HG03571 (cell line): ENCODE measurements around the gene NACA.
"Not testable (repeated sequence)": the region's sequence is repeated elsewhere in the genome, so short reads cannot be mapped to it uniquely, and the experiment has no call there.

Experiments used
- ATAC-seq: cut with Tn5 transposase; IDR thresholded peaks from one replicate; pipeline ENCODE4 v1.9.1; 2021; ENCODE audit not compliant: unreplicated experiment

NACA gene

DNA sequence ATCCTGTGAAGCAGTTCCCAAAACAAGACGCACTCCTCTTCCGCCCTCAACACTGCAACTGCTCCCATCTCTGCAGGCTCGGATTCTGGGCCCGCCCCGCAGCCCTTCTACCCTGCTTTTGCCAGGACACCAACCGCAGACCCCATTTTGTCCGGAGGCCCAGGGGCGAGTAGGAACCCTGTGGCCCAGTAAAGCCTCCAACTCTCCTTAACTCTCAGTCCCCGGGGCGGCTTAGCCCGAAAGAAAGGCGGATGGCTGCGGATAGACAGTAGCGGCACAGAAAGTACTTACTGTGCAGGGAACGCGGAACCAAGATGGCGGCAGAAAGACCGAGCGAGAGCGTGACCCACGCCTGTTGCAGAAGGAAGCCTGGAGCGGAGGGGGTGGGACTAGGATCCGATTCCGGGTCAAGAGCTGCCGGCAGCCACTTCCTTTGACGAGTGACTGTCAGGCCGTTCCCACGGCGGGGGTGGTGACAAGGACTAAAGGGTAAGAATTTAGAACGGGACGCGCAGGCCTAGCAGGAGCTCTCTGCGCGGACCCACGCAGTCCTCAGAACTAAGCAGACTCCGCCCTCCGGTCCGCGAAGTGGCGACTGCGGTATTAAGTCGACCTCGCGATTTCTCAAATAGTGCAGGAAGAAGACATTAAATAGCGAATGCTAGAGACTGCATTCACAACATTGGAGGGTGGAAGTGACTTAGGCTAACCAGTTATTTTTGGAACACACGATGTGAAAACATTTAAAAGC is at the start of gene NACA:
TSS of gene NACA (minus strand) at position 328 of the 751 bp plus-strand sequence. CDS start 778 bp downstream, outside the sequence.
- peak; percentile 93 for ATAC-seq

DNA sequence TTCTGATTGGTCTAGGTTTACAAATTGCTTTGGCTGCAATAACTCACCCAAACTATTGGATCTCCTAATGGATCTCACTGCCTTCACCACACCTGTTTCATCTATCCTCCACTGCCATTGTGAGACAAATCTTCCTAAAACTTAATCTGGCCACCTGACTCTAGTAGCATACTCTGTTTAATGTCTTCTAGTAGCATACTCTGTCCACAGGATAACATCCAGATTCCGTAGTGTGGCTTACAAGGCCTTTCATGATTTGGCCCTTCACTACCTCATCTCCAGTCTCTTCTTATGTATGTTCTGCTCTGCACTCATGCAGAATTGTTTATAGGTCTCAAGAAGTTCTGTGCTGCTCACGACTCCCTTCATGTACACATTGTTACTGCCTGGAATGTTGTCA is 48.0 kb upstream of the NACA start:
- no peak for ATAC-seq

DNA sequence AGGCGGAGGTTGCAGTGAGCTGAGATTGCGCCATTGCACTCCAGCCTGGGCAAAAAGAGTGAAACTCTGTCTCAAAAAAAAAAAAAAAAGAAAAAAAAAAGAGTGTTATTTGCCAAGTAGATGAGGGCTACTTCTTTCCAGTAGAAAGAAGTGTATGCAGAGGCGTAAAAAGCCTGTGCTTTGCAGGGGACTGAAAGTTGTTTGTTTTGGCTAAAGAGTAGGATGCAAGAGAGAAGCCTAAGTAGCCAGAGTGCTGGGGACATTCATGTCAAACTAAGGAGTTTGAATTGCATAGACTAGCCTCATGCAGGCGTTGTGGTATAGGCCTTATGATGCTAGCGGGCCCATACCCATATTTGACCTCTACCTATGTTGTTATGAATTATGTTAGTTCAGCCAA is 47.5 kb upstream of the NACA start:
- no peak for ATAC-seq

DNA sequence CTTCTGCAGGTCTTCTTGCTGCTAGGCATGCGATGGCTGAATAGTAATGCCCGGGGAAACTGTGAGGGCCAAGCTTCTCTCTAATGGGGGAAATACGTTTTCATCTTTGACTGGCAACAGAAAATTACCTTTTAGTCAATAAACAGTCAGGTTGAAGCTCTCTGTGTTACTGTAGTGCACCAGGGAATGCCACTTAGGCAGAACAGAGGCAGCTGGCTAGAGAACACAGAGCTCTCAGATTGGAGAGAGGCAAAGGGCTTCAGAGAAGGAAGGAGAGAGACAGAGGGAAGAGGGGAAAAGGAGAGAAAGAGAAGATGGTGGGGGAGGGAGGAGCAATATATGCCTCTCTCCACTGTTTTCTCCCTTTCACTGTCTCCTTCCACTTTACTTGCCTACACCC is 44.8 kb upstream of the NACA start:
- no peak for ATAC-seq

DNA sequence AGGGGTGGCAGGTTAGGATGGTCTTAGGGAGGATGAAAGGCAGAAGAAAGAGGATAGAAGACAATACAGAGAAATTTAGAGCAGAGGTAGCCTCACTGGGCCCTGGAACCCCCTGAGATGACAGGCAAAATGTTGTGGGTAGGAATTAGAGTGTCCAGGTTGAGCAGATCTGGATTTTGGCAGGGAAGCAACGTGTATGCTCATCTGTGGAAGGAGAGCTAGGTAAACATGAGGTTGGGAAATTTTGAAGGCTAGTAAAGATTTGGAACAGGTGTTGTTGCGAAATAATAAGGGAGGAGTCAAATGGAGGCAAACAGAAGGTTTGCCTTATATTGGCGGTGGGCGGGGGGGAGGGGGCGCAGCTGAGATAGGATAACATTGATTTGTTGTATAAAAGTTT is 43.3 kb upstream of the NACA start:
- ATAC-seq, result no peak

DNA sequence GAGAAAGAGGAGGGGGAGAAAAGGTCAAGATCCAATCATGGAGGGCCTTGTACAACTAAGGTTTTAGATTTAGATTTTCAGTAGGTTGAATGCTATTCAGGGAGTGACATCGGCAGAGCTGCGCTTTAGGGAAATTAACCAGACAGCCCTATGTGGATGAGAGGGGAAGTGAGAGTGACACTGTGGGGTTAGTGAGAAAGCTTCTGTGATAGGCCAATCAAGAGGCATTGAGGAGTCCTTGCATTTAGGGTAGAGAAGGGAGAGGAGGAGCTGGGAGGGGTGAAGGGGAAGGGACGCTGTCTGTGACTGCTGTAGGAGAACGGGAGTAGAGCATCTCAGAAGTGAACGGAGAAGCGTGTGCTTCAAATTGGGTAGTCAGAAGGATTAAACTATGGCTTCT is 41.4 kb upstream of the NACA start:
- ATAC-seq, result peak; percentile 94

DNA sequence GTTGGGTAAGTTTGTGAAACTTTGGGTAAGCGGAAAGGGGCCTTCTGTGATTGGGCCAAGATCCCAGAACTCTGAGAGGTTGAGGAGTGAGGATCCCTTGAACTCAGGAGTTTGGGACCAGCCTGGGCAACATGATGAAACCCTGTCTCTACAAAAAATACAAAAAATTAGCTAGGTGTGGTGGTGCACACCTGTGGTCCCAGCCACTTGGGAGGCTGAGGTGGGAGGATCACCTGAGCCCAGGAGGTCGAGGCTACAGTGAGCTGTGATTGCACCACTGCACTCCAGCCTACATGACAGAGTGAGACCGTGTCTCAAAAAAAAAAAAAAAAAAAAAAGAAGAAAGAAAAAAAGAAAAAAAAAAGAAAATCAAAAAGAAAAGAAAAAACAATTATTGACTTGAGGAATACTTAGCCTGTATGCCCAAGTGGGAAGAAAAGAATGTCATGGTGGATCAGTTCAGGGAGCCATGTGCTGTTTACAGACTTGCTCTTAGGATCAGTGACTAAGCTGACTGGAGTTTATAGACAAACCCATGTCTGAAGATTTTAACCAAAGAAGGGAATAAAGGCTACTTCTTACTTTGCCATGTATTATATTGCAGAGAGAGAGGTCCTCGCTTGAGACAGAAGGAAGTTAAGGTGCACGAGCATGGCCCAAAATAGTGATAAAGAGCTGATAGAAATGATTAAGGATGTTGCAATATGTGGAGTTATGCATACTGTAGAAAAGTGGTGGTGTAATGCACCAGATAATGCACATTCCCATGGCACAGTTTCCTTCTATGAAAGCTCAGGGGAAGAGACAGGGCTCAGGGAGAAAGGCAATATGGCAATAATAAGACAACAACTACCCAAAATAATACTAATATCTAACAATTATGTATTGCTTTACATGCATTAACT is 38.9 kb upstream of the NACA start:
- ATAC-seq, result no peak

DNA sequence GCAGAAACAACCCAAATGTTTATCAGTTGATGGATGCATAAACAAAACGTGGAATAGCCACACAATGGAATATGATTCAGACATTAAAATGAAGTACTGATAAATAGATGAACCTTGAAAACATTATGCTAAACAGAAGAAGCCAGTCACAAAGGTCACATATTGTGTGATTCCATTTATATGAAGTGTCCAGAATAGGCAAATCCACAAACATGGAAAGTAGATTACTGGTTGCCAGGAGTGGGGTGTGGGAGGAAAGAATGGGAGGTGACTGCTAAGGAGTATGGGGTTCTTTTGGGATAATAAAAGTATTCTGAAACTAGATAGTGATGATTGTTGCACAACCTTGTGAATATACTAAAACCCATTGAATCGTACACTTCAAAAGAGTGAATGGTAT is 36.7 kb upstream of the NACA start:
- no peak for ATAC-seq

DNA sequence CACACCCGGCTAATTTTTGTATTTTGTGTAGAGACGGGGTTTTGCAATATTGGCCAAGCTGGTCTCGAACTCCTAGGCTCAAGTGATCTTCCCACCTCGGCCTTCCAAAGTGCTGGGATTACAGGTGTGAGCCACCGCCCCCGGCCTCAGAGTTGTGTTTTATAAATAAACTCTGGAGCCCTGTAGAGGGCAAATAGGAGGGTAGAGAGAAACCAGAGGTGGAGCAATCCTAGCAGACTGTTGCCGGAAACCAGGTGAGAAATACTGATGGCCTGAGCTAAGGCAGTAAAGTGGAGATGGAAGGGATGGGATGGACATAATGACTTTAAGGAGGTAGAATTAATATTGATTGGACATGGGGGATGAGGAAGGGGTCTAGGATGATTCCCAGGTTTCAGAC is 35.4 kb upstream of the NACA start:
- ATAC-seq, result no peak

DNA sequence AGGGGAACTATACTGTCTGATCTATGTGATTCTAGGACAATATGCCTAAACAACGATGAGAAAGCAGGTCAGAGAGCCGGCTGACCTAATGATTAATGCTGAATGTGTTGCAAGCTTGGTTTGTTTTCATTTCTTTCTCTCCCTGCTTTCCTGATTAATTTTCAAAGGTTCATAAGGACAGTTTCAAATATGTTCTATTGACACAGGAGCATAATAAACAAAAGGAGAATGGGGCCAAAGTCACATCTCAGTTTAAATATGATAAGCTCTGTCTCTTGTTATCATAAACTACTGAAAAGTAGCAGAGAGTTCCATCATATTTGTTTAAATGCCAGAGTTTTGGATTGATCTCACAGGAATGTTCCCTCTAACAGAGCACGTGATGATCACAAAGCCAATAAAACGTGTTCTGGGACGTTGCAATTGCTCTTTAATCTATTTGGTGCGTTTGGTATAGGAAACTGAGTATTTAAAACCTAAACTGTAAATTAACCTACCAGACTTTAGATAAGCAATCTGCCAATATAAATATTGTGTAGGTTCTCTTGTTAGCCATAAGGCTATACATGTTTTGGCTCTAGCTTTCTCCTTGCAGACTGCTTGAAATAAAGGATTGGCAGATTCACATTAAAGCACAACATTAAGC is 34.3 kb upstream of the NACA start:
- no peak for ATAC-seq

DNA sequence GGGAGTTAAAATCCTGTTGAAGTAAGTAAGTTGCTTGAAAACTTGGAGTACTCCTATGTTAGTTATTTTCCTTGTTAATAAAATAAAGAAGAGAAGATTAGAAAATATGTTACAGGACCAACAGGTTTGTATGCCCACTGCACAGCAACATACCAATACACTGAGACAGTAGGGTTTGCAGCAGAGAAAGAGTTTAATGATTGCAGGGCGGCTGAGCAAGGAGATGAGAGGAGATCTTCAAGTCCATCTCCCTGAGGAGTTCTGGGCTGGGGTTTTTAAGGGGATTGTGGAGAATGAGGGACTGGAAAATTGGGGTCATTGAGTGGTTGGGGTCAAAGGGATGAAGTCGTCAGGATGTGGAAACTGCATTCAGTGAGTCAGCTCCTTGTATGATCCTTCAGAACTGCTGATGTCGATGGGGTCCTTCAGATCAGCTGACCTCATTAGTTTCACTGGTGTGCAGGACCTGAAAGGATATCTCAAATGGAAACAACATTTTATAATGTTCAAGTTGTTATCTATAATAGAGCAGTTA is 33.7 kb upstream of the NACA start:
- ATAC-seq, result no peak

DNA sequence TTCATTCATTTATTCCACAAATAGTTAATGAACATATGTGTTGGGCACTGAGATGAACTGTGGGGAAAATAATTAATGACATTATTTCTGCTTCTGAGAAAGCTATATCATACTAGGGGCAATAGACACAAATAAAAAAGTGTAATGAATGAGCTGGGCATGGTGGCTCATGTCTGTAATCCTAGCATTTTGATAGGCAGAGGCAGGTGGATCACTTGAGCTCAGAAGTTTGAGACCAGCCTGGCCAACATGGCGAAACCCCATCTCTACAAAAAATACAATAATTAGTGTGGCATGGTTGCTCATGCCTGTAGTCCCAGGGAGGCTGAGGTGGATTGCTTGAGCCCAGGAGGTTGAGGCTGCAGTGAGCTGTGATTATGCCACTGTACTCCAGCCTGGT is 32.9 kb upstream of the NACA start:
- not testable (repeated sequence) for ATAC-seq

DNA sequence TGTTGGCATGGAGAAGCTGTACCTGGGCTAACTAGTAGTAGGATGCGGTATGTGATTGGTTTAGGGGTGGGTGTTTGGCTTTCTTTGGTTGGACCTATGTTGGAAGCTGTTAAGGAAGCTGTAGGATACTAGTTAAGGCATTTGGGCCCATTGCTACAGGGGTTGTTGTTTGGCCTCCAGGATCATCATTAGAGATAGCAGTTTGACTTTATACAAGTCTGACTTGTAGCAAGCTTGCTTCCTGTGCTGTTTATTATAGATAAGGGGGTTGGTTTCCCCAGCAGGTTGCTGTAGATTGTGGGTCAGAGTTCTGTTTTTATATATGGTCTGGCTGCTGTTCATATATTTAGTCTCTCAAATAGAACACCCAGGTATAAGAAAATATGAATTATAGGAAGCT is 28.5 kb upstream of the NACA start:
- ATAC-seq, result no peak

DNA sequence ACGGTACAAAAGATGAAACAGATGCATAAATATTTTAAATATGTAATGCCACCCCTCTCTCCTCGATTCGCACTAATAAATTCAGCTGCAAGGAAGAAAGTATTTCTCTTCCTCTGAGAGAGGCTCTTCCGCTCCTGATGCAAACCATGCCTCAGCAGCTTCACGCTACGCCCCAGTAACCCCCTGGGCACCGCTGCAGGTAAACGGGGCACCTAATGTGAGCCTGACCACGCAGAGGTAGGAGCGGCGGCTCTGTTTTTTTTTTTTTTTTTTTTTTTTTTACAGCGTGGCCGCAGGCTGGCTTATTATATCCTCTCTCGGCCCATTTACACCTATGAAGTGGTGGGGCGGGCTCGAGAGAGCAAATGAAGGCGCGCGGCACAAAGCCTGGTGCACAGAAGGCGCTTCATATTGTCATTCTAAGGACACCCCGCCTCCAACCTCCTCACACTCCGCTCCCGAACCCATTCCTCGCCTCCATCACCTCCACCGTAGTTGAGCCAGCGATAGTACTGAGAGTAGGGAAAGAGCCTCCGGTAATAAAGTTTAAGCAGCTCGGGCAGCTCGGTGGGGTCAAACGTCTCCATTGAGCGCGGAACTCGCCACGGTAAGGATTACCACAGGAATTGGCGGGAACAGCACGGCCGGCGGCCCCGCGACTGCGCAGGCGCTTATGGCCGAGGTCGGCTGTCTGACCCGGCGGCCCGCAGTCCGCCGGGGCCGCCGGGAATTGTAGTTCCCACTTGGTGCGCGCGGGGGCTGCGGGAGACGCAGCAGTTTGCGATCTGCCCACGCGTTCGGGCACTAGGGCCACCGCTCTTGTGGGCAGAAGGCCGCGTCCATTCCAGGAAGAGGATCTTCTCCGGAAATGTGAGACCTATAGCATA is 26.9 kb upstream of the NACA start, which contains the start of gene PRIM1:
TSS of gene PRIM1 (minus strand) at position 612 of the 887 bp plus-strand sequence. CDS start at position 587, 25 bp downstream.
- ATAC-seq, result peak; percentile 76

DNA sequence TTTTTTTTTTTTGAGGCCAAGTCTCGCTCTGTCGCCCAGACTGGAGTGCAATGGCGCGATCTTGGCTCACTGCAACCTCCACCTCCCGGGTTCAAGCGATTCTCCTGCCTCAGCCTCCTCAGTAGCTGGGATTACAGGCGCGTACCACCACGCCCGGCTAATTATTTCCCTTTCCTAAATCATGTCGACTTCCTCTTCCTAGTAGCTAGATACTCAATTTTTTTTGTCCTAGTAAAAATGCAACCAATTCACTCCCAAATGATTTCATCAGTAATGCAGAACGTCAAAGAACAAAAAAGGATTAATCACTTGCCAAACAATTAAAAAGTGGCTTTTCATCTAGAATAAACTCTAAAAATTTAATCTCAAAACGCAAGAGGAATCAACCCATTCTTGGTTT is 25.5 kb upstream of the NACA start:
- ATAC-seq, result not testable (repeated sequence)

DNA sequence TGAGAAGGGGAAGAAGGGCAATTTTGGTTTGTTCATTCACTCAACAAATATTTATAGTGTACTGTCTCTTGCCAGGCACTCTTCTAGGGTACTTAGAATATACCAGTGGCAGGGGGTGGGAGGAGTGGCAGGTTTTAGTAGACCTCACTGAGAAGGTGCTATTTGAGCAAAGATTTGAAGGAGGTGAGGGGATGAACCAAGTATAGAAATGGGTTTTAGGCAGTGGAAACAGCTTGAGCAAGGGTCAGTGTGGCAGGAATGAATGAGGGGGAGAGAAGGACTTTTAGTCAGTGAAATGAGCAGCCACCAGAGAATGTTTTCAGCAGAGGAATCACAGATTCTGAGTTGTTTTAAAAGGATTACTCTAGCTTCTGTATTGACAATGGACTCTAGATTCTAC is 24.8 kb upstream of the NACA start:
- ATAC-seq, result no peak

DNA sequence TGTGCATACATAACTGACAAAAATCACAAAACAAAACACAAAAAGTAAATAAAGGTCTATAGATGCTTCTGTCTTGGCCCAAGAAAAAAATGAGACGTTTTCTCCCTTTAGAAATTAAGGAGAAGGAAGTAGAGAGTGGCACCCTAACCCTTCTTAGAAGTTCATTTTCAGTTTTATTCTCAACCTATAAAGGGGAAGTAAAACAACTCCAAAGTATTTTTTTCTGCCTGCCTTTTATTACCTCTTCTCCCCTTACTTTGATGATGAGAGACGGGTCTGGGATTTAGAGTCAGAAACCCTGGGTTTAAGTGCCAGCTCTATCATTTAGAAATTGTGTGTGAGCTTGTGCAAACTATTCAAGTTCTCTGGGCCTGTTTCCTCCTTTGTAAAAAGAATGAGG is 24.3 kb upstream of the NACA start:
- no peak for ATAC-seq

DNA sequence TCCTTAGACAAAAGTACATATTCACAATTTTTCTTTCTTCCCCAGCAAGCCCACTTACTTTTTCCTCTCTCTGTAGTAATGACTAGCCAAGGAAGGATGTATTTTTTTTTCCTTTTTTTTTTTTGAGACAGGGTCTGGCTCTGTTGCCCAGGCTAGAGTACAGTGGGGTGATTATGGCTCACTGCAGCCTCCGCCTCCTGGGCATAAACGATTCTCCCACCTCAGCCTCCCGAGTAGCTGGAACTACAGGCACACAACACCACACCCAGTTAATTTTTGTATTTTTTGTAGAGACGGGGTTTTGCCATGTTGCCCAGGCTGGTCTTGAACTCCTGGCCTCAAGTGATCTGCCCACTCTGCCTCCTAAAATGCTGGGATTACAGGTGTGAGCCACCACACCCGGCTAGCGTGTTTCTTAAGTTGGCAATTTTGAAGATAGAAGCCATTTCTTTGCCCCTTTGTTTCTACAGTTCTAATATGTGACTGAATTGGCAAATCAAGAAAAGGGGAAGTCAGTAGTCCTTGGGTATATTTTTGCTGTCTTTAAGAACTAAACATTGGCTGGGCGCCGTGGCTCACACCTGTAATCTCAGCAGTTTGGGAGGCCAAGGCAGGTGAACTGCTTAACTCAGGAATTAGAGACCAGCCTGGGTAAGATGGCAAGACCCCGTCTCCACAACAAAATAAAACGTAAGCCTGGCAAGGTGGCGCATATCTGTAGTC is 3.2 kb upstream of the NACA start:
- no peak for ATAC-seq

DNA sequence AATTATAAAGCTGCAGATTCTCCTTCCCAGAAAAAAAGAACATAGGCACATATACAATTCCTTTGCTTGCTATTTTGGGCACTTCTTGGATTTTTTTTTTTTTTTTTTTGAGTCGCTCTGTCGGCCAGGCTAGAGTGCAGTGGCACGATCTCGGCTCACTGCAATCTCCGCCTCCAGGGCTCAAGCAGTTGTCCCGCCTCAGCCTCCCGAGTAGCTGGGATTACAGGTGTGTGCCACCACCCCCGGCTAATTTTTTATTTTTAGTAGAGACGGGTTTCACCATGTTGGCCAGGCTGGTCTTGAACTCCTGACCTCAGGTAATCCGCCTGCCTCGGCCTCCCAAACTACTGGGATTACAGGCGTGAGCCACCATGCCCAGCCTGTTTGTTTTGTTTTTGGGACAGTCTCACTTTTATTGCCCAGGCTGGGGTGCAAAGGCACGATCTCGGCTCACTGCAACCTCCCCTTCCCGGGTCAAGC is 1.1 kb upstream of the NACA start:
- not testable (repeated sequence) for ATAC-seq

DNA sequence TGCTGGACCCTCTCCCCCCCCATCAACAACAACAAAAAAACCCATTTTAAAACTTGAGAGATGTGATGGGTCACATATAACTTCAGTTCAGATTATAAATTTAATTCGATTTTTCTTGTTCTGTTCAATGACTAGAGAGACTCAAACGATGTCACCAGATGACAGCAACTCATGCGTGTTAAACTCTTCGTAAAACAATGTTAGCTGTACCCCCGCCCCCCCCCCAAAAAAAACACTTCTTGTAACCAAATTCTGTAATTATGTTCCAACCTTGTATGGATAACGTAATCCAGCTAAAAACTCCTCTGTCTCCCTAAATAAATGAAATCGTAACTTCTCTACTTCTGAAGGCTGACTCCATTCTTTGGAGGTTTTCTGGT is 614 bp upstream of the NACA start:
- no peak for ATAC-seq
